ENCODE data around the gene ANKRD52.

DNA sequence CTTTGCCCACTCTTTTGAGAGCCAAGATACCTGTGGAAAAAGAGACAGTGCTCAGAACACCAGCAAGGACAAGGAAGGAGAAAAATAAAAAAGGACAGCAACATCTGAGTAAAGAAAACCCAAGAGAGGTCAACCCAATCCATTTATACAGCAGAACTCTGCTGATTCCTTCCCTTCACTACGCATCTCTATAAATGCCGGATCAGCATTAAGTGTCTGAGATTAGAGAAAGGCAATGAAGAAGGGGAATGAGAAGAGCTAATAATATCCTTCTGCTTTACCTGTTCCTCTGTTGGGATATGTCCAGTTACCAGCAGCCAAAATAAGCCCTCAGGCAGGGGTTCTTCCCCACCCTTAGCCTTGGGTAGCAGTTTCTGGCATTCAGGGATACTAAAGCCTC lies 24.4 kb upstream of the ANKRD52 start:
- TF ChIP-seq CTCF (IDR thresholded peaks at IDR 0.05) (no peak), POLR2A (IDR thresholded peaks at IDR 0.05) (no peak)

Data from Peyer's patch (tissue), 4 donors.